GM21390 (cell line): Measurements from ENCODE around the gene LGALS9C.
"Not testable (repeated sequence)": the region's sequence is repeated elsewhere in the genome, so short reads cannot be mapped to it uniquely, and the experiment has no call there.

Experiments used
- ATAC-seq: cut with Tn5 transposase; IDR thresholded peaks from one replicate; pipeline ENCODE4 v1.9.1; 2021; ENCODE audit not compliant: unreplicated experiment

Gene LGALS9C

GRCh38 chr17:18528435-18528834 is 51.8 kb downstream of the LGALS9C start:
- ATAC-seq: not testable (repeated sequence)

- ATAC-seq: not testable (repeated sequence)
Measured at GRCh38 chr17:18528899-18529500, 52.4 kb downstream of the LGALS9C start.

- not testable (repeated sequence) for ATAC-seq
Measured at GRCh38 chr17:18530405-18530804, 53.8 kb downstream of the LGALS9C start.

GRCh38 chr17:18542234-18542633 is 65.6 kb downstream of the LGALS9C start:
- ATAC-seq: not testable (repeated sequence)

GRCh38 chr17:18542907-18543306 is 66.3 kb downstream of the LGALS9C start:
- ATAC-seq: not testable (repeated sequence)
